ENCODE results near the gene INTS15. TPM values are rescaled to one million over a fixed set of nuclear protein-coding genes. Genes with fewer than 3 reads are reported as not detected.

Gene INTS15
- total RNA-seq, 1 experiment from 2014 or later = 46.8 TPM

Other genes with a start within 250 kb of the INTS15 start
- 36.8 TPM for gene FAM220A, start 241.1 kb upstream of the INTS15 start, total RNA-seq (2021; ENCODE audit: unreplicated experiment)
- gene RAC1, start 215.5 kb upstream of the INTS15 start, total RNA-seq (2021; ENCODE audit: unreplicated experiment) = 484 TPM
- gene DAGLB, start 142.1 kb upstream of the INTS15 start, total RNA-seq (2021; ENCODE audit: unreplicated experiment) = 22.3 TPM
- gene KDELR2, start 105.9 kb upstream of the INTS15 start, total RNA-seq (2021; ENCODE audit: unreplicated experiment) = 199 TPM
- gene GRID2IP, start 38.6 kb upstream of the INTS15 start, total RNA-seq (2021; ENCODE audit: unreplicated experiment) = 0.13 TPM
- gene ZDHHC4, start 12.6 kb upstream of the INTS15 start, total RNA-seq (2021; ENCODE audit: unreplicated experiment) = 113 TPM
- gene ZNF853, start 25.6 kb downstream of the INTS15 start, total RNA-seq (2021; ENCODE audit: unreplicated experiment) = 1.4 TPM
- gene ZNF316, start 47.3 kb downstream of the INTS15 start, total RNA-seq (2021; ENCODE audit: unreplicated experiment) = 37.8 TPM
- gene ZNF12, start 116.9 kb downstream of the INTS15 start, total RNA-seq (2021; ENCODE audit: unreplicated experiment) = 37.3 TPM
- 0.15 TPM for gene RSPH10B2, start 164.1 kb downstream of the INTS15 start, total RNA-seq (2021; ENCODE audit: unreplicated experiment)
- gene CCZ1B, start 236.3 kb downstream of the INTS15 start, total RNA-seq (2021; ENCODE audit: unreplicated experiment) = 81.2 TPM